ENCODE measurements around the gene C1orf87.
A peak's percentile ranks its signal among the peaks of the same experiment; 100 is the strongest.

C1orf87 gene

DNA sequence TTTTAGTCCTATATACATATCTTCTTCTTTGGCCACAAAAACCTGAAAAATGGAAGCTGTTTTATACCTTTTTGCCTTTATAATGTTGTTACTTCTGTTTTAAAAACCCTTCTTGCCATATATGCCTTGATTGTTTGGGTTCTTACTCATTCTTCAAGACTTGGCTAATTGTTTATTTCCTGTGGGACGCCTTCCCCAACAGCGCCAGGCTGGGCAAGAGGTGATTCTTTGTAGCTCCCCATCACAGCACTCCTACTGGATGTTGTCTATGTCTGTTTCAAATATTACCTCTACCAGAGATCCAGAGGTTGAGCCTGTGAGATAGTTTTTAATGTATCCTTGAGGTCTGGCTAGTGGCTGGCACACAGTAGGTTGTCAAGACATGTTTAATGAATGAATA, 73.8 kb downstream of the C1orf87 start:
- no peak for DNase-seq (ENCODE audit: low read depth)
- TF ChIP-seq, protein P1, sequence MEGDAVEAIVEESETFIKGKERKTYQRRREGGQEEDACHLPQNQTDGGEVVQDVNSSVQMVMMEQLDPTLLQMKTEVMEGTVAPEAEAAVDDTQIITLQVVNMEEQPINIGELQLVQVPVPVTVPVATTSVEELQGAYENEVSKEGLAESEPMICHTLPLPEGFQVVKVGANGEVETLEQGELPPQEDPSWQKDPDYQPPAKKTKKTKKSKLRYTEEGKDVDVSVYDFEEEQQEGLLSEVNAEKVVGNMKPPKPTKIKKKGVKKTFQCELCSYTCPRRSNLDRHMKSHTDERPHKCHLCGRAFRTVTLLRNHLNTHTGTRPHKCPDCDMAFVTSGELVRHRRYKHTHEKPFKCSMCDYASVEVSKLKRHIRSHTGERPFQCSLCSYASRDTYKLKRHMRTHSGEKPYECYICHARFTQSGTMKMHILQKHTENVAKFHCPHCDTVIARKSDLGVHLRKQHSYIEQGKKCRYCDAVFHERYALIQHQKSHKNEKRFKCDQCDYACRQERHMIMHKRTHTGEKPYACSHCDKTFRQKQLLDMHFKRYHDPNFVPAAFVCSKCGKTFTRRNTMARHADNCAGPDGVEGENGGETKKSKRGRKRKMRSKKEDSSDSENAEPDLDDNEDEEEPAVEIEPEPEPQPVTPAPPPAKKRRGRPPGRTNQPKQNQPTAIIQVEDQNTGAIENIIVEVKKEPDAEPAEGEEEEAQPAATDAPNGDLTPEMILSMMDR (IDR thresholded peaks at IDR 0.05; ENCODE audit: control insufficient read depth, extremely low read depth, insufficient read depth) = no peak
- no peak overlapping the region for H3K4me3 ChIP-seq (ENCODE audit: low read depth, low read length)

DNA sequence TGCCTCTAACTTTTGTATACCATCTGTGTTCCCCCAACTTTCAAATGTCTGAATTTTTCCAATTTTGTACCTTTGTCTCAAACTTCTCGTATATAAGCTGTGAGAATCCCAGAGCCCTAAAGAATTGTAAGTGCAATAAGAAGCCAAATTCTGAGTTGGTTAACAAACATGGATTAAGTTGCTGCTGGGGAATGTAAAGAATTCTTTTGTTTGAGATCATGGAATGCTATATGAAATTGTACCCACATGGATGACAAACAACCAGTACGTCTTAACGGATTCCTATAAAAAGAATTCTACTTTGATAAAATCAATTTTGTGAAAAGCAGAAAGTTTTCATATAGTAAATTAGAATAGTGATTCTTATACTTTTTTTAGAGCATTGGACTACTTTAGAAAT, 74.6 kb downstream of the C1orf87 start:
- H3K4me3 ChIP-seq (ENCODE audit: low read depth, low read length) = no peak overlapping the region
- DNase-seq (ENCODE audit: low read depth) = no peak
- TF ChIP-seq, protein P1 (IDR thresholded peaks at IDR 0.05; ENCODE audit: control insufficient read depth, extremely low read depth, insufficient read depth) = no peak

DNA sequence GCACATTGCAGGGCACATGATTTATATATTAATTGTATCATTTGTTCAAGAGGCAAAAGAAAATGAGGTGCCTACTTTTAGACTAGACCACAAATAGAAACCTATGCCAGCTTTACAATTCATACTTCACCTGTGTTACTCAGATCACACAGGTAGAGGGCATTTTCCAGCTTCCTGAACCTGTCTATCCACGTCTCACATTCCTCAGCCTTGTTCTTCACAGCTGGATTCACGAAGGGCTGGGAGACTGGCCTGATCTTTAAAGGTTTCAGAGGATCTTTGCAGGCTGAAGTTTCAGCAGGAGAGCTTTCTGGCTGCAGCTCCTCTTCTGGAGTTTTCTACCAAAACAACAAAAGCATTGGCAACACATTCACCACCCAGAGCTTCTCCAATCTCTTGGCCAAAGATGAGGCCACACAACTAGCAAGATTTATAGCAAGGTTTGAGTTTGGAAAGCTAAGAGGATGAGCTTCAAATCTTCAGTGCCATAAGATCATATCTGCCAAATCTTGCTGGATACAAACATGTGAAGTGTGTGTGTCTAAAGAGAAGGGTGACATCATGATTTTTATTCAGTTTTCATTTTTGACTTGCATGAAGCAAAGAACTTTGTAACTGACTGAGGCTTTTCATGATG, 76.0 kb downstream of the C1orf87 start:
- TF ChIP-seq, protein P1 (IDR thresholded peaks at IDR 0.05; ENCODE audit: control insufficient read depth, extremely low read depth, insufficient read depth) = peak; percentile 26; the same call in 1 of the 2 replicates
- no peak overlapping the region for H3K4me3 ChIP-seq (ENCODE audit: low read depth, low read length)
- no peak for DNase-seq (ENCODE audit: low read depth)

DNA sequence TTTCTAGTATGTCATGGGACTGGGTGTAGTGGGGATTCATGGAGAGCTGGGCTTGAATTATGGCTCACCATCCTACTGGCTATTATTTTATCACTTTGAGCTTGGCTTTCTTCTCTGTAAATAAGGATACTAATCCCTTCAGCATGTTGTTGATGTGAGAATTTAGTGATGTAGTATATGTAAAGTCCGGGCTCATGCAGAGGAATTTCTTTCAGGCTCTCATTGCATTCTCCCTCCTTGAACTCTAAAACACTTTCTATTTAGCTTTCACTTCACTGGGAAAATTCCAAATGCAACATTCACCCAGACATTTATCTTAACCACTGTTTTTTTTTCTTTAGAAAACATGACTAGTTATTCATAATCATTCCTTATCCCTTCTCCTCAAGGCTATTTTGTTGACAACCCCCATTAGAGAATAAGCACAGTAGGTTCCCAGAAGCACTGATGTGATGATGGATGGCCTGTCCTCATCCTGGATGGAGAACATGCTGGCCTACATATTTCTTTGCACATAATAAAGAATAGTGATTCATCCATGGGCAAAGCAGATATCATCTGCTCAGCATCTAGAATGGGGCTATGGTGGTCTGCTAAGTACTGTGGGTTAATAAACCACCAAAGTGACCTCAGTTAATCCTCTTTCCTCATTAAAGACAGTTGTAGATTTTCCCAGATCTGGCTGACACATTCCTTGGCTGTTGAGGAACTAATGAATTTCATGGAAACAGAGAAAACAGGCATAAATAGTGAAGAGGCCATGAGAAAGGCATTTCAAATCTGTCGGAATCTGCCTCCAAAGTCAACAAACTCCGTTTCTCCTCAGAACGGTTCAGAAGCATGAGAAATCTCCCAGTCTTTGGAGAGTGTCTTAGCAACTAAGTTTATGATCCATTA, 79.0 kb downstream of the C1orf87 start:
- DNase-seq (ENCODE audit: low read depth) = no peak
- no peak overlapping the region for H3K4me3 ChIP-seq (ENCODE audit: low read depth, low read length)
- TF ChIP-seq, protein P1 (IDR thresholded peaks at IDR 0.05; ENCODE audit: control insufficient read depth, extremely low read depth, insufficient read depth) = no peak

DNA sequence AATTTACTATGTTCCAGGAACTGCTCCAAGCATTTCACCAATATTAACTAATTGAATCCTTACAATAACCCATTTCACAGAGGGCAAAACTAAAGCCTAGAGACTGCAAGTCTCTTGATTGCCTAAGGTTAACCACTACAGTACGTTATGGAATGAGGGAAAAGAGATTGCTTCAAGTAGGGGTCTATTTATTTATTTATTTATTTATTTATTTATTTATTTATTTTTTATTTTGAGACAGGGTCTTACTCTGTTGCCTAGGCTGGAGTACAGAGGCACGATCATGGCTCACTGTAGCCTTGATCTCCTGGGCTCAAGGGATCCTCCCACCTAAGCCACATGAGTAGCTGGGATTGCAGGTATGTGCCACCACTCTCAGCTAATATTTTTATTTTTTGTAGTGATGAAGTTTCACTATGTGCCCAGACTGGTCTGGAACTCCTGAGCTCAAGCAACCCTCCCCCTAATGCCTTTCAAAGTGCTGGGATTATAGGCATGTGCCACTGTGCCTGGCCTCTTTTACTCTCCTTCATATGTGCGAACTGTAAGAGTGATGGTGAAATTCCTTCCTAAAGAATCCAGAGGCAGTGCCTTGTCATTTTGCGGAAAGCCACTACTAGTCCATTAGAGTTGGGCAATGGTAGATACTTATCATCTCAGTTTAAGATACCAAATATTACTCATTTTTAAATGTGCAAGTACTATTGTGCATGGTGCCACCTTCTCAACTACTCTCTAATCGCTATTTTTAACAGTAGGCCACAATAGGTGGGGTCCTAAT, 81.3 kb downstream of the C1orf87 start:
- DNase-seq (ENCODE audit: low read depth) = no peak
- no peak overlapping the region for H3K4me3 ChIP-seq (ENCODE audit: low read depth, low read length)
- TF ChIP-seq, protein P1 (IDR thresholded peaks at IDR 0.05; ENCODE audit: control insufficient read depth, extremely low read depth, insufficient read depth) = no peak

DNA sequence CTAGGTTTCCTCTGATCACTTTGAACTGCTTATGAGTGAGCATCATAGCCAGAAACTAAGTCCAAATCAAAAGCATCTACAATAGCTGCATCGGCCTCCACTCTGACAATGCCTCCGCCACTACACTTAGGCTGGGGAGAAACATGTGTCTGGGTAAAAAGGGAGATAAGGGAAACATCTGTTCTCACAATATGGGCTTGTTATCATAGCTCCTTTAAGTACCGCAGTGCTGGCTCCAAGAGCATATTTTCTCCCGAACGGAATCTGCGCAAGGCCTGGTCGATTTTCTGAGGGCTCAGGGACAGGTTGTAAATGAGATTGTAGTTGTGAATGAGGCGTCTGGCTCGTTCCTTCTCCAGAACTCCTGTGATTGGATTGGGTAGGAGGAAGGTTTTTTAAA, 83.1 kb downstream of the C1orf87 start:
- no peak for DNase-seq (ENCODE audit: low read depth)
- TF ChIP-seq, protein P1 (IDR thresholded peaks at IDR 0.05; ENCODE audit: control insufficient read depth, extremely low read depth, insufficient read depth) = no peak
- no peak overlapping the region for H3K4me3 ChIP-seq (ENCODE audit: low read depth, low read length)
